GM13977 (cell line): ENCODE measurements around the gene ABTB2.

Experiments
- DNase-seq: peaks from one replicate; pipeline ENCODE4 v3.0.0; 2012; ENCODE audit warnings: low spot score
- in situ Hi-C: fragments of 300-500 bp; cut with MboI; formaldehyde crosslinking; loops from one replicate; pipeline ENCODE4 v1.12.0; 2022; ENCODE audit warnings: low sequenced_read_pairs, low pct_unique_long_range_greater_than_20kb, mixed read lengths, inconsistent platforms; ENCODE audit not compliant: unreplicated experiment
- TF ChIP-seq, protein P1 (sequence below): IDR thresholded peaks from 2 replicates; pipeline ENCODE4 v1.5.1; 2012; ENCODE audit warnings: mild to moderate bottlenecking, control low read depth; ENCODE audit not compliant: insufficient read depth; ENCODE audit errors: extremely low read depth, missing control alignments

Gene ABTB2

DNA sequence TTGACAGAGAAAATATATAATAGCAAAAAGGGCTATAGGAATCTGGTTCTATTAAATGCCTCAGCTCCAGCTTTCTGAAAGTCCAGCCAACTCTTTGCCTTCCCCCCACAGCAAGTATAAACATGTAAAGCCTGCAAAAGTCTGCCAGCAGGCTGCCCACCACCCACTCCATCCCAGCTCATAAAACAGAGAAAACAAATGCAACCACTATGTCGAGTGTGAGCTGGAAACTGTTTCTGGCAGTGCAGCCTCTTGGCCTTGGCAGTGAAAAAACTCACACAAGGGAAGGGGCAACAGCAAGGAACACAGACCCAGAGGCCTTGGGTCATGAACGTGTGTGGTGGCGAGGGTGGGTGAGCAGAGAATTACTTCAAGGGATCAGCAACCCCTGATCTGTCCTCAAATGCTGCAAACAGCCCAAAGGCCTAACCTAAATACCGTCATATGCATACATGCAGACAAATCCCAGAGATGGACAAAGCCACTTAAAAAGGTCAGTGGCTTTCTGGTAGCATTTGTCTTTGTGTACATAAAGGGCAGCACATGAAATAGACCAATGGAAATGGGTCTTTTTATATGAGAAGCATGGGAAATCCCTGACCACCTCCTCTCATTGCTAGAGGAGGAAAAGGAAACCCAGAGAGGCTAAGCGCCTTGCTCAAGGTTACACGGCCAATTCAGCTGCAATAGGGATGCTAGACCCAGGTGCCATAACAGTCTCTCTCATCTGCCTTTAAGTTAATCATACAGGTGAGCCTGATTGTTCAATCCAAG is 177.6 kb downstream of the ABTB2 start:
- in situ Hi-C loops, result loop anchor here (25.0 kb wide), 1 partner anchor 282 kb away; no protein-coding TSS in a partner anchor
- TF ChIP-seq, protein P1, sequence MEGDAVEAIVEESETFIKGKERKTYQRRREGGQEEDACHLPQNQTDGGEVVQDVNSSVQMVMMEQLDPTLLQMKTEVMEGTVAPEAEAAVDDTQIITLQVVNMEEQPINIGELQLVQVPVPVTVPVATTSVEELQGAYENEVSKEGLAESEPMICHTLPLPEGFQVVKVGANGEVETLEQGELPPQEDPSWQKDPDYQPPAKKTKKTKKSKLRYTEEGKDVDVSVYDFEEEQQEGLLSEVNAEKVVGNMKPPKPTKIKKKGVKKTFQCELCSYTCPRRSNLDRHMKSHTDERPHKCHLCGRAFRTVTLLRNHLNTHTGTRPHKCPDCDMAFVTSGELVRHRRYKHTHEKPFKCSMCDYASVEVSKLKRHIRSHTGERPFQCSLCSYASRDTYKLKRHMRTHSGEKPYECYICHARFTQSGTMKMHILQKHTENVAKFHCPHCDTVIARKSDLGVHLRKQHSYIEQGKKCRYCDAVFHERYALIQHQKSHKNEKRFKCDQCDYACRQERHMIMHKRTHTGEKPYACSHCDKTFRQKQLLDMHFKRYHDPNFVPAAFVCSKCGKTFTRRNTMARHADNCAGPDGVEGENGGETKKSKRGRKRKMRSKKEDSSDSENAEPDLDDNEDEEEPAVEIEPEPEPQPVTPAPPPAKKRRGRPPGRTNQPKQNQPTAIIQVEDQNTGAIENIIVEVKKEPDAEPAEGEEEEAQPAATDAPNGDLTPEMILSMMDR, result no peak
- peak; percentile 62 for DNase-seq

DNA sequence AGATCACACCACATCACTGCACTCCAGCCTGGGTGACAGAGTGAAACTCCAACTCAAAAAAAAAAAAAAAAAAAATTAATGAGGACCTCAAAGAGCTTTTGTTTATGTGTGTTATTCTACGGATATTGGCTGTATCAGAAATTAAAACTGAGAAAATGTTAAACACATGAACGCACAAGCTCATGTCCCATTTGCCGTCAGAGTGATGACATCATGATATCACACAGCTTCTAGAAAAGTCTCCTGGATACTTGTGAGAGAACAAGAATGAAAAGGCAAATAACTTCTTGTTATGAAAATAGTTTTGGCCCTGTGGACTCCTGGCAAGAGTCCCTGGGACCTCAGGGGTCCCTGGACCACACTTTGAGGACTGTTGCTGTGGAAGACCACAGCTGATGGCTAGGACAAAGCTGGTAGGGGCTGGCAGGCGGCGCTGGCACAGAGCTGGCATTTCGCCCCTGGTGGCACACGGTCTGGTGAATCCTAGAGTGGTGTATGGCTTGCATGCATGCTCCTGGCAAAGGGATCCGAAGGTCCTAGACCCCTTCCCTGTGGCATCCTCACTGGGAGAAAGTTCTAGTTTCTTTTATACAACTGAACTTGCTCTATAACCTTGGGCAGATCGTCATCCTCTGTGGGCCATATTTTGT is 178.7 kb downstream of the ABTB2 start:
- in situ Hi-C loops, result loop anchor here (10.0 to 25.0 kb wide), 2 partner anchors 176 to 283 kb away; partner anchors contain the start of gene ABTB2

DNA sequence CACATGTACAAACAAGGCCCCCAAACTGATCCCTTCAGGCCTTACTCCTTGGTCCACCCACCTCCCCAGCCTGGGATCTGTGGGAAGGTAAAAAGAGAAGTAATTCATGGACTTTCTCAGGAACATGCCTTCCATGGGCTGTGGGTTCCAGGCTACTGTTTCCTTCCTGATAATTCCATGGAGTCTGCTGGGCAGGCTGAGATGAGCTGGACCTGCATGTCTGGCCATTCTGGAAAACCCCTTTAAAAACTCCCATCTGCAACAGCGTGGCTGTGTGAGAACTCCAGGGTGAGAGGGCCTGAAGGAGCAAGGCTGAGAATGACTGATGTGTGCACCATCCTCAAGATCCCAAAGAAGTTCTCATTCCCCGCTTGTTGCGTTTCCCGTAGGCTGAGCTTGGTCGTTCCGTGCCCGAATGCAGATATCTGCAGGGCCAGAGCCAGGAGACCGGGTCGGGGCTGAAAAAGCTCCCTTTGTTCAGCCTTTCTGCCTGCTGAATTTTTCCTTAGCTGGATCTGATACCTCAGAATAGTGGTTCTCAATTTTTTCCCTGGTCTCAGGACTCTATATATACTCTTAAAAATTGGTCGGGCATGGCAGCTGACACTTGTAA is 179.5 kb downstream of the ABTB2 start:
- no peak for DNase-seq
- in situ Hi-C loops, result loop anchor here (10.0 to 25.0 kb wide), 2 partner anchors 176 to 284 kb away; partner anchors contain the start of gene ABTB2

More for the DNA sequence above, 178.7 kb downstream of the ABTB2 start:
- TF ChIP-seq, protein P1, result no peak
- DNase-seq, result no peak

DNA sequence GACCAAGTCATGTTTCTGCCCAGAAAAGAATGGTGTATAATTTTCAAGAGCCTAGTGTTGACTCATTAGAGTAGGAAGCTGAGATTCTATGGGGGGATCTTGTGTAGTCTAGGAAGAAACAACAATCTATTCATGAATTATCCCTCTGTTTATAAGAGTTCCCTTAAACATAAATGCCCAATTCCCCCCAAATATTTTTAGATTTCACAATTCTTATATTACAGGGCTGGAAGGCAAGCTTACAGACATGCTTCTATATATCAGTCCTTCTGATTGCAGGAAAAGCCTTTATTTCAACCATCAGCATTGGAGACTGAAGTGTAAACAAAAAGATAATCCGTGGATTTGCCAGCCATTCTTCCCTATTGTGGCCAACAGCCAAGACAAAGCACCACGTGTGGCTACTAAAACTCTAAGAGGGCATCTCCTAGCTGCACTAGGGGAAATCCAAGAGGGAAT is 181.0 kb downstream of the ABTB2 start:
- no peak for DNase-seq
- in situ Hi-C loops, result loop anchor here (10.0 to 25.0 kb wide), 2 partner anchors 178 to 286 kb away; partner anchors contain the start of gene ABTB2
- TF ChIP-seq, protein P1, result no peak

More for the DNA sequence above, 179.5 kb downstream of the ABTB2 start:
- TF ChIP-seq, protein P1, result no peak

DNA sequence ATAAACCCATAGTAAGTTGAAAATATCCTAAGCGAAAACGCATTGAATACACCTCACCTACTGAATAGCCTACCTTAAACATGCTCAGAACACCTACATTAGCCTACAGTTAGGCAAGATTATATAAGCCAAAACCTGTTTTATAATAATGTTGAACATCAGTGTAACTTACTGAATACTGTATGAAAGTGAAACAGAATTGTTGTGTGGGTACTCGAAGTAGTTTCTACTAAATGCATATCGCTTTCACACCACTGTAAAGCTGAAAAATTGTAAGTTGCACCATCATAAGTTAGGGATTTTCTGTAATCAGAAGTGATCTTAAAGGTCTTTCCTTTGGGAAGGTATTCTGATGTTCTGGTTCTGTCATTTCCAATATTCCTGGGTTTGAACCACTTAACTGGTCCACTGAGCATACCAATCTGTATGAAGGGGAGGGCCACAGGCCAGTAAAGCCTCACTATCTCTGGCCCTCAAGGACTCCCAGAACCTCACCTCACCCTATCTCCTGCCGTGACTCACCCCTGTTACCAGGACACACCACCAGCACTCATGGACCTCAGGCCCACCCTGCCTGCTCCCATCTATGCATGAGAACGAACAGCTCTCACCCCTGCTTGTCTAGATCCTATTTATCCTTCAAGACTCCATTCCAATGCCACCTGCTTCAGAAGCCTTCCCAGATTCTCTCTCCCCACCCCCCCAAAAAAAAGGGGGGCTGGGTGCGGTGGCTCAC is 182.4 kb downstream of the ABTB2 start:
- no peak for DNase-seq
- TF ChIP-seq, protein P1, result no peak
- in situ Hi-C loops, result loop anchor here (10.0 to 25.0 kb wide), 2 partner anchors 179 to 287 kb away; partner anchors contain the start of gene ABTB2
